Measurements from ENCODE around the gene DLST.

Gene DLST

GRCh38 chr14:74896400-74896799 is 14.7 kb downstream of the DLST start:
- H3K36me3 ChIP-seq (ENCODE audit: insufficient read depth, low read length): peaks cover 82% of the 10 kb centered on the region
- no peaks in the 10 kb centered on the region for H3K27me3 ChIP-seq (ENCODE audit: insufficient read depth, low read length)
- H2AFZ ChIP-seq (ENCODE audit: low read length, unreplicated experiment): no peak overlapping the region
- no peak overlapping the region for H3K27ac ChIP-seq (ENCODE audit: low read depth, low read length)
- peaks cover 11% of the 10 kb centered on the region for H3K4me1 ChIP-seq (ENCODE audit: control insufficient read depth, insufficient read depth, low read length, unreplicated experiment)
- no peak overlapping the region for H3K4me3 ChIP-seq (ENCODE audit: low read depth, low read length)
- H3K79me2 ChIP-seq (ENCODE audit: control insufficient read depth, insufficient read depth, low read length, unreplicated experiment): peaks cover 18% of the 10 kb centered on the region

- H3K27me3 ChIP-seq (ENCODE audit: insufficient read depth, low read length): no peaks in the 10 kb centered on the region
These were observed 15.9 kb downstream of the DLST start for GRCh38 chr14:74897642-74898041.

GRCh38 chr14:74898083-74898482 is 16.4 kb downstream of the DLST start:
- H3K79me2 ChIP-seq (ENCODE audit: control insufficient read depth, insufficient read depth, low read length, unreplicated experiment): peaks cover 9% of the 10 kb centered on the region
- peaks cover 79% of the 10 kb centered on the region for H3K36me3 ChIP-seq (ENCODE audit: insufficient read depth, low read length)
- no peak overlapping the region for H3K4me3 ChIP-seq (ENCODE audit: low read depth, low read length)
- H3K4me1 ChIP-seq (ENCODE audit: control insufficient read depth, insufficient read depth, low read length, unreplicated experiment): no peaks in the 10 kb centered on the region
- H2AFZ ChIP-seq (ENCODE audit: low read length, unreplicated experiment): no peak overlapping the region
- H3K27ac ChIP-seq (ENCODE audit: low read depth, low read length): no peak overlapping the region
- H3K27me3 ChIP-seq (ENCODE audit: insufficient read depth, low read length): no peaks in the 10 kb centered on the region

More at GRCh38 chr14:74897642-74898041, 15.9 kb downstream of the DLST start:
- H3K36me3 ChIP-seq (ENCODE audit: insufficient read depth, low read length): peaks cover 79% of the 10 kb centered on the region
- H3K27ac ChIP-seq (ENCODE audit: low read depth, low read length): no peak overlapping the region
- no peaks in the 10 kb centered on the region for H3K4me1 ChIP-seq (ENCODE audit: control insufficient read depth, insufficient read depth, low read length, unreplicated experiment)
- H3K4me3 ChIP-seq (ENCODE audit: low read depth, low read length): no peak overlapping the region
- no peak overlapping the region for H2AFZ ChIP-seq (ENCODE audit: low read length, unreplicated experiment)
- peaks cover 14% of the 10 kb centered on the region for H3K79me2 ChIP-seq (ENCODE audit: control insufficient read depth, insufficient read depth, low read length, unreplicated experiment)

- Histone ChIP-seq H3K27ac (ENCODE audit: low read depth, low read length) (no peak overlapping the region), H3K27me3 (ENCODE audit: insufficient read depth, low read length) (no peaks in the 10 kb centered on the region), H3K79me2 (ENCODE audit: control insufficient read depth, insufficient read depth, low read length, unreplicated experiment) (peaks cover 4% of the 10 kb centered on the region), H3K4me1 (ENCODE audit: control insufficient read depth, insufficient read depth, low read length, unreplicated experiment) (no peaks in the 10 kb centered on the region), H3K36me3 (ENCODE audit: insufficient read depth, low read length) (peaks cover 76% of the 10 kb centered on the region), H2AFZ (ENCODE audit: low read length, unreplicated experiment) (no peak overlapping the region), H3K4me3 (ENCODE audit: low read depth, low read length) (no peak overlapping the region)
These were observed 17.0 kb downstream of the DLST start for GRCh38 chr14:74898694-74899093.

GRCh38 chr14:74902941-74903705 is 21.4 kb downstream of the DLST start:
- Histone ChIP-seq H3K4me1 (ENCODE audit: control insufficient read depth, insufficient read depth, low read length, unreplicated experiment) (no peaks in the 10 kb centered on the region), H3K27me3 (ENCODE audit: insufficient read depth, low read length) (no peaks in the 10 kb centered on the region), H3K27ac (ENCODE audit: low read depth, low read length) (no peak overlapping the region), H3K79me2 (ENCODE audit: control insufficient read depth, insufficient read depth, low read length, unreplicated experiment) (no peaks in the 10 kb centered on the region), H3K36me3 (ENCODE audit: insufficient read depth, low read length) (peaks cover 44% of the 10 kb centered on the region), H3K4me3 (ENCODE audit: low read depth, low read length) (no peak overlapping the region), H2AFZ (ENCODE audit: low read length, unreplicated experiment) (no peak overlapping the region)

- no peak overlapping the region for H2AFZ ChIP-seq (ENCODE audit: low read length, unreplicated experiment)
- no peaks in the 10 kb centered on the region for H3K79me2 ChIP-seq (ENCODE audit: control insufficient read depth, insufficient read depth, low read length, unreplicated experiment)
- H3K36me3 ChIP-seq (ENCODE audit: insufficient read depth, low read length): peaks cover 28% of the 10 kb centered on the region
- H3K27me3 ChIP-seq (ENCODE audit: insufficient read depth, low read length): no peaks in the 10 kb centered on the region
- H3K4me3 ChIP-seq (ENCODE audit: low read depth, low read length): no peak overlapping the region
- peaks cover 5% of the 10 kb centered on the region for H3K4me1 ChIP-seq (ENCODE audit: control insufficient read depth, insufficient read depth, low read length, unreplicated experiment)
- no peak overlapping the region for H3K27ac ChIP-seq (ENCODE audit: low read depth, low read length)
These were observed 23.2 kb downstream of the DLST start for GRCh38 chr14:74904635-74905503.

- Histone ChIP-seq H3K27me3 (ENCODE audit: insufficient read depth, low read length) (no peaks in the 10 kb centered on the region), H2AFZ (ENCODE audit: low read length, unreplicated experiment) (no peak overlapping the region), H3K4me1 (ENCODE audit: control insufficient read depth, insufficient read depth, low read length, unreplicated experiment) (peaks cover 5% of the 10 kb centered on the region), H3K79me2 (ENCODE audit: control insufficient read depth, insufficient read depth, low read length, unreplicated experiment) (no peaks in the 10 kb centered on the region), H3K36me3 (ENCODE audit: insufficient read depth, low read length) (peaks cover 20% of the 10 kb centered on the region), H3K4me3 (ENCODE audit: low read depth, low read length) (no peak overlapping the region), H3K27ac (ENCODE audit: low read depth, low read length) (no peak overlapping the region)
These were observed 24.0 kb downstream of the DLST start for GRCh38 chr14:74905595-74906142.

- H3K36me3 ChIP-seq (ENCODE audit: insufficient read depth, low read length): peaks cover 7% of the 10 kb centered on the region; the same call in 1 of the 2 replicates
- no peak overlapping the region for H3K27ac ChIP-seq (ENCODE audit: low read depth, low read length)
- peaks cover 5% of the 10 kb centered on the region for H3K4me1 ChIP-seq (ENCODE audit: control insufficient read depth, insufficient read depth, low read length, unreplicated experiment)
- no peak overlapping the region for H3K4me3 ChIP-seq (ENCODE audit: low read depth, low read length)
- H3K79me2 ChIP-seq (ENCODE audit: control insufficient read depth, insufficient read depth, low read length, unreplicated experiment): no peaks in the 10 kb centered on the region
- H2AFZ ChIP-seq (ENCODE audit: low read length, unreplicated experiment): no peak overlapping the region
- no peaks in the 10 kb centered on the region for H3K27me3 ChIP-seq (ENCODE audit: insufficient read depth, low read length)
These were observed 25.3 kb downstream of the DLST start for GRCh38 chr14:74906925-74907521.

GRCh38 chr14:74907744-74908143 is 26.0 kb downstream of the DLST start:
- H3K4me3 ChIP-seq (ENCODE audit: low read depth, low read length): no peak overlapping the region
- no peaks in the 10 kb centered on the region for H3K27me3 ChIP-seq (ENCODE audit: insufficient read depth, low read length)
- no peak overlapping the region for H3K27ac ChIP-seq (ENCODE audit: low read depth, low read length)
- peaks cover 6% of the 10 kb centered on the region; the same call in 1 of the 2 replicates for H3K36me3 ChIP-seq (ENCODE audit: insufficient read depth, low read length)
- no peaks in the 10 kb centered on the region for H3K79me2 ChIP-seq (ENCODE audit: control insufficient read depth, insufficient read depth, low read length, unreplicated experiment)
- peaks cover 5% of the 10 kb centered on the region for H3K4me1 ChIP-seq (ENCODE audit: control insufficient read depth, insufficient read depth, low read length, unreplicated experiment)
- H2AFZ ChIP-seq (ENCODE audit: low read length, unreplicated experiment): no peak overlapping the region

GRCh38 chr14:74908861-74909341 is 27.2 kb downstream of the DLST start:
- Histone ChIP-seq H3K4me1 (ENCODE audit: control insufficient read depth, insufficient read depth, low read length, unreplicated experiment) (peaks cover 5% of the 10 kb centered on the region), H3K27ac (ENCODE audit: low read depth, low read length) (no peak overlapping the region), H3K4me3 (ENCODE audit: low read depth, low read length) (no peak overlapping the region), H3K36me3 (ENCODE audit: insufficient read depth, low read length) (no peaks in the 10 kb centered on the region), H3K79me2 (ENCODE audit: control insufficient read depth, insufficient read depth, low read length, unreplicated experiment) (no peaks in the 10 kb centered on the region), H2AFZ (ENCODE audit: low read length, unreplicated experiment) (no peak overlapping the region), H3K27me3 (ENCODE audit: insufficient read depth, low read length) (no peaks in the 10 kb centered on the region)
